GM12878 (cell line): Measurements from ENCODE around the gene OR8U1. TPM values are rescaled to one million over a fixed set of nuclear protein-coding genes. Genes with fewer than 3 reads are reported as not detected.

Experiments used
- ATAC-seq: fragments of 200-7000 bp; cut with Tn5 transposase; 3 replicates; pipeline ENCODE4 v1.9.1; 2020; ENCODE audit warnings: mild to moderate bottlenecking, moderate library complexity
- BruUV-seq: library from RNA; stranded (reverse); fragments of 400-500 nt; replicated peaks from 2 replicates; lab custom pipeline; 2021; lab: Mats Ljungman, UMichigan
- CTCF ChIA-PET: fragments of 300-600 bp; sonication (Branson Sonifier 250); formaldehyde crosslinking; extraction: SDS; loops from one replicate; lab custom pipeline; 2021; ENCODE audit warnings: inconsistent platforms; lab: Yijun Ruan, JAX
- POLR2A ChIA-PET: fragments of 350-600 bp; formaldehyde crosslinking; extraction: SDS; loops from one replicate; lab custom pipeline; 2021; ENCODE audit warnings: inconsistent platforms; lab: Charles Lee
- RAD21 ChIA-PET: fragments of 300-600 bp; sonication (Branson Sonifier 250); formaldehyde crosslinking; loops from one replicate; lab custom pipeline; 2023; ENCODE audit warnings: antibody characterized with exemption; ENCODE audit not compliant: unreplicated experiment; lab: Charles Lee
- SMC1A ChIA-PET: fragments of 300-600 bp; sonication (Branson Sonifier 250); formaldehyde crosslinking; loops from one replicate; lab custom pipeline; 2023; ENCODE audit not compliant: unreplicated experiment, uncharacterized antibody; lab: Charles Lee
- DNase-seq: peaks from one replicate; pipeline ENCODE4 v3.0.0-alpha.2; 2011; ENCODE audit warnings: low read depth, low spot score
- FAIRE-seq: peaks from 3 replicates; lab custom pipeline; 2011; peaks lifted over from hg19 to GRCh38; lab: Jason Lieb, UNC
- H2AFZ ChIP-seq: 2 replicates; pipeline ENCODE4 v1.6.0; 2011; ENCODE audit warnings: low read depth, low read length, control low read depth; ENCODE audit not compliant: control insufficient read depth
- H3K27ac ChIP-seq: 2 replicates; pipeline ENCODE4 v1.5.1; 2011; ENCODE audit warnings: control low read depth; ENCODE audit not compliant: control insufficient read depth, insufficient read depth
- H3K27me3 ChIP-seq, 2 experiments: replicated peaks in 1 of 2; 2 replicates each; pipeline versions ENCODE4 v1.6.0 to v1.6.1; 2011; ENCODE audit warnings: low read length in 1 of 2; ENCODE audit not compliant: control insufficient read depth in 2 of 2, insufficient read depth in 2 of 2
- H3K36me3 ChIP-seq, 2 experiments: 2 replicates each; pipeline ENCODE4 v1.5.1; 2011; ENCODE audit warnings: low read length in 1 of 2; ENCODE audit not compliant: control insufficient read depth in 2 of 2, insufficient read depth in 2 of 2
- H3K4me1 ChIP-seq: 2 replicates; pipeline ENCODE4 v1.6.1; 2011; ENCODE audit warnings: mild to moderate bottlenecking, low read length, moderate library complexity, mixed read lengths; ENCODE audit not compliant: control insufficient read depth, insufficient read depth
- H3K4me2 ChIP-seq: 2 replicates; pipeline ENCODE4 v1.6.0; 2011; ENCODE audit warnings: control low read depth; ENCODE audit not compliant: control insufficient read depth, insufficient read depth
- H3K4me3 ChIP-seq: fragments of 200-600 bp; sonication (generic); 2 replicates; pipeline ENCODE4 v1.5.1; 2016
- H3K79me2 ChIP-seq: 2 replicates; pipeline ENCODE4 v1.6.0; 2011; ENCODE audit warnings: low read length; ENCODE audit not compliant: control insufficient read depth, insufficient read depth
- H3K9ac ChIP-seq: 2 replicates; pipeline ENCODE4 v1.8.0; 2011; ENCODE audit warnings: low read length, control low read depth, mixed read lengths; ENCODE audit not compliant: control insufficient read depth, insufficient read depth
- H3K9me3 ChIP-seq: replicated peaks from 3 replicates; pipeline ENCODE4 v1.5.1; 2011; ENCODE audit warnings: mild to moderate bottlenecking, low read length; ENCODE audit not compliant: control insufficient read depth, insufficient read depth
- H4K20me1 ChIP-seq: 2 replicates; pipeline ENCODE4 v1.6.0; 2011; ENCODE audit not compliant: control insufficient read depth, insufficient read depth
- DPF2 ChIP-seq: fragments of 450-650 bp; IDR thresholded peaks from 2 replicates; pipeline ENCODE4 v1.6.1; 2017; ENCODE audit warnings: mild to moderate bottlenecking
- ESRRA ChIP-seq: IDR thresholded peaks from 2 replicates; pipeline ENCODE4 v1.6.1; 2012; ENCODE audit warnings: mild to moderate bottlenecking, low read length, improper control_type of control experiment
- MYB ChIP-seq: fragments of 150-350 bp; IDR thresholded peaks from 2 replicates; pipeline ENCODE4 v1.6.1; 2014; ENCODE audit warnings: mild to moderate bottlenecking, low read depth, low read length, borderline replicate concordance
- PBX3 ChIP-seq: IDR thresholded peaks from 2 replicates; pipeline ENCODE4 v1.6.1; 2011; ENCODE audit warnings: mild to moderate bottlenecking, low read depth, low read length, moderate library complexity; ENCODE audit not compliant: insufficient replicate concordance
- PKNOX1 ChIP-seq: fragments of 450-650 bp; IDR thresholded peaks from 2 replicates; pipeline ENCODE4 v1.6.1; 2016; ENCODE audit warnings: mild to moderate bottlenecking
- POLR2AphosphoS5 ChIP-seq: IDR thresholded peaks from 2 replicates; pipeline ENCODE4 v1.6.1; 2011; ENCODE audit warnings: mild to moderate bottlenecking, low read length, inconsistent platforms
- RB1 ChIP-seq: fragments of 450-650 bp; formaldehyde crosslinking; IDR thresholded peaks from 2 replicates; pipeline ENCODE4 v1.6.1; 2017; ENCODE audit warnings: mild to moderate bottlenecking, borderline replicate concordance
- RELA ChIP-seq: fragments of 450-650 bp; IDR thresholded peaks from 2 replicates; pipeline ENCODE4 v1.8.0; 2014; ENCODE audit warnings: borderline replicate concordance; ENCODE audit not compliant: partially characterized antibody
- SMAD5 ChIP-seq: IDR thresholded peaks from 2 replicates; pipeline ENCODE4 v1.6.1; 2016; ENCODE audit warnings: antibody characterized with exemption, low read depth
- TCF3 ChIP-seq: IDR thresholded peaks from 2 replicates; pipeline ENCODE4 v1.6.1; 2012; ENCODE audit warnings: low read depth, mild to moderate bottlenecking, low read length, borderline replicate concordance; ENCODE audit not compliant: insufficient read depth
- ZNF384 ChIP-seq: IDR thresholded peaks from 2 replicates; pipeline ENCODE4 v1.6.1; 2012; ENCODE audit warnings: low read depth, mild to moderate bottlenecking, low read length, improper control_type of control experiment, borderline replicate concordance
- WGBS: methylation state at CpG from one replicate; pipeline ENCODE4 v1.1.6; 2016; ENCODE audit warnings: low lambda C conversion rate; ENCODE audit not compliant: insufficient replicate concordance, insufficient coverage; ENCODE audit errors: missing lambda C conversion rate; 5-methylcytosine and 5-hydroxymethylcytosine counted together
- in situ Hi-C: fragments of 300-500 bp; cut with MboI; formaldehyde crosslinking; loops from 9 replicates; pipeline ENCODE4 v1.14.3; 2018; ENCODE audit warnings: mixed read lengths
- intact Hi-C: fragments of 100-400 bp; cut with micrococcal nuclease; formaldehyde crosslinking; loops from one replicate; pipeline ENCODE4 v1.14.2; 2022; ENCODE audit not compliant: unreplicated experiment
- polyA plus RNA-seq, 11 experiments: library from polyadenylated mRNA; depleted of rRNA in 4 of 11; unstranded in 6 of 11; stranded (reverse) in 5 of 11; fragments of >200 nt; fragmentation: Nextera tagmentation in 4 of 11; fragmentation: Illumina TruSeq in 1 of 11; extraction: Ambion mirVana in 4 of 11; extraction: Trizol in 1 of 11; gene quantifications; 1 replicate in 1 of 11; 2 replicates in 10 of 11; pipeline versions ENCODE4 v1.2.1 to v1.2.3, GENCODE V29; 2011 to 2016; ENCODE audit warnings: inconsistent platforms in 2 of 11, missing spikeins in 2 of 11, low read depth in 1 of 11
- total RNA-seq, 4 experiments: library from RNA; depleted of rRNA in 3 of 4; stranded (reverse); fragments of >200 nt in 3 of 4; fragmentation: Illumina TruSeq in 1 of 4; extraction: Trizol in 1 of 4; gene quantifications; 2 replicates each; pipeline versions ENCODE4 v1.2.1 to v1.2.3, GENCODE V29; 2013 to 2021

Gene OR8U1
- total and polyA plus RNA-seq, 10 of the 15 experiments (the other 5 are each of a cell fraction or from before 2014, with no cell fraction given), result not detected

GRCh38 chr11:56333156-56333555 lies 42.3 kb upstream of the OR8U1 start:
- H3K4me3 ChIP-seq, result no peak overlapping the region
- no peak overlapping the region for H3K27ac ChIP-seq
- no peaks in the 10 kb centered on the region for H3K36me3 ChIP-seq
- POLR2A ChIA-PET, result no interaction called here
- H2AFZ ChIP-seq, result no peak overlapping the region
- RAD21 ChIA-PET, result no interaction called here
- BruUV-seq, result no TSS peak
- in situ Hi-C loops (no loop called here), intact Hi-C loops (no loop called here)
- H4K20me1 ChIP-seq, result no peaks in the 10 kb centered on the region
- ATAC-seq, result no peak
- WGBS, result 66% methylated on average over 3 of the region's 3 CpGs
- no peak overlapping the region for H3K4me2 ChIP-seq
- no peak for DNase-seq
- H3K79me2 ChIP-seq, result no peaks in the 10 kb centered on the region
- no peaks in the 10 kb centered on the region for H3K27me3 ChIP-seq
- SMC1A ChIA-PET, result no interaction called here
- CTCF ChIA-PET, result no interaction called here
- TF ChIP-seq RELA, result no peak
- TF ChIP-seq PBX3, result no peak
- TF ChIP-seq SMAD5, result no peak
- TF ChIP-seq ESRRA, result no peak
- no peak for TF ChIP-seq PKNOX1
- no peak for TF ChIP-seq ZNF384
- no peak for TF ChIP-seq POLR2AphosphoS5
- TF ChIP-seq DPF2, result no peak
- TF ChIP-seq TCF3, result no peak
- TF ChIP-seq RB1, result no peak
- no peak for TF ChIP-seq MYB
- no peak for FAIRE-seq
- no peaks in the 10 kb centered on the region for H3K4me1 ChIP-seq
- no peak overlapping the region for H3K9ac ChIP-seq
- no peaks in the 10 kb centered on the region for H3K9me3 ChIP-seq
